Coronary artery (tissue), 2 donors: ENCODE measurements around the gene XPO5.

Experiments used
- DNase-seq: peaks from one replicate; pipeline ENCODE4 v3.0.0-alpha.2; 2017; ENCODE audit warnings: low spot score
- H3K27ac ChIP-seq, 2 donors: fragments of 200-600 bp; sonication (generic); one replicate each; pipeline ENCODE4 v1.5.1; 2016 to 2019
- H3K4me3 ChIP-seq: fragments of 200-600 bp; sonication (generic); 2 replicates; pipeline ENCODE4 v1.5.1; 2016; ENCODE audit warnings: mild to moderate bottlenecking, moderate library complexity
- TF ChIP-seq, protein P1 (sequence below): fragments of 200-600 bp; sonication (generic); IDR thresholded peaks from one replicate; pipeline ENCODE4 v1.5.1; 2019; ENCODE audit warnings: antibody characterized with exemption

The XPO5 gene

DNA sequence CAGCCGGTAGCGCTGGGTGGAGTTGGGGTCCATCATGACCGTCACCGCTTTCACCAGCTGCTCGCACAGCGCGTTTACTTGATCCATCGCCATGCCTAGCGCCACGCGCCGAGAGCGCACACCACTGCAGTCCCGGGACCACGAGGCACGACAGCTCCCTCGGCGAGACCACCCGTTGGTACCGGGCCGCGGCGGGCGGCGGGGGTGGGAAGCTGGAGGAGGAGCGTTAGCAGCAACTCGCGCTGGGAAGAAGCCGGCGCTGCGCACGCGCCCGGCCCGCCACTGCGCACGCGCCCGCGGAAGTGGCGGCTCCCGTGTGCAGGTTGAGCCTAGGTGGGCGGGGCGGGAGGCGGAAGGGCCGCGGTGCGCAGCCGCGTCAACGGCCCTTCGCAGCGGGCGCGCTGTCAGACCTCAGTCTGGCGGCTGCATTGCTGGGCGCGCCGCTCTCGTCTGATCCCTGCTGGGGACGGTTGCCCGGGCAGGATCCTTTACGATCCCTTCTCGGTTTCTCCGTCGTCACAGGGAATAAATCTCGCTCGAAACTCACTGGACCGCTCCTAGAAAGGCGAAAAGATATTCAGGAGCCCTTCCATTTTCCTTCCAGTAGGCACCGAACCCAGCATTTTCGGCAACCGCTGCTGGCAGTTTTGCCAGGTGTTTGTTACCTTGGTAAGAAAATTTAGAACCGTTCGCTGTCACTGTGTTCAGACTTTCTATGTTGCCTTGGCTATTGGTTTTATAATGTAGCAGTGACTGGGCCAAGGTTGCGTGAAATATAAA is at the start of gene XPO5, which contains the start of gene POLH:
Gene XPO5, minus strand, starts transcription at position 267 of the 780 bp plus-strand sequence. Its CDS starts 174 bp downstream, at position 93.
Gene POLH, plus strand, starts transcription at position 414 of the 780 bp plus-strand sequence. CDS start 6,135 bp downstream, outside the sequence.
- TF ChIP-seq, protein P1, sequence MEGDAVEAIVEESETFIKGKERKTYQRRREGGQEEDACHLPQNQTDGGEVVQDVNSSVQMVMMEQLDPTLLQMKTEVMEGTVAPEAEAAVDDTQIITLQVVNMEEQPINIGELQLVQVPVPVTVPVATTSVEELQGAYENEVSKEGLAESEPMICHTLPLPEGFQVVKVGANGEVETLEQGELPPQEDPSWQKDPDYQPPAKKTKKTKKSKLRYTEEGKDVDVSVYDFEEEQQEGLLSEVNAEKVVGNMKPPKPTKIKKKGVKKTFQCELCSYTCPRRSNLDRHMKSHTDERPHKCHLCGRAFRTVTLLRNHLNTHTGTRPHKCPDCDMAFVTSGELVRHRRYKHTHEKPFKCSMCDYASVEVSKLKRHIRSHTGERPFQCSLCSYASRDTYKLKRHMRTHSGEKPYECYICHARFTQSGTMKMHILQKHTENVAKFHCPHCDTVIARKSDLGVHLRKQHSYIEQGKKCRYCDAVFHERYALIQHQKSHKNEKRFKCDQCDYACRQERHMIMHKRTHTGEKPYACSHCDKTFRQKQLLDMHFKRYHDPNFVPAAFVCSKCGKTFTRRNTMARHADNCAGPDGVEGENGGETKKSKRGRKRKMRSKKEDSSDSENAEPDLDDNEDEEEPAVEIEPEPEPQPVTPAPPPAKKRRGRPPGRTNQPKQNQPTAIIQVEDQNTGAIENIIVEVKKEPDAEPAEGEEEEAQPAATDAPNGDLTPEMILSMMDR = no peak
- peak; percentile 90 for DNase-seq
- Histone ChIP-seq H3K4me3 (peak within 1 kb of the TSS; percentile 96), H3K27ac (peak within 1 kb of the TSS; percentile 26 to 81)

DNA sequence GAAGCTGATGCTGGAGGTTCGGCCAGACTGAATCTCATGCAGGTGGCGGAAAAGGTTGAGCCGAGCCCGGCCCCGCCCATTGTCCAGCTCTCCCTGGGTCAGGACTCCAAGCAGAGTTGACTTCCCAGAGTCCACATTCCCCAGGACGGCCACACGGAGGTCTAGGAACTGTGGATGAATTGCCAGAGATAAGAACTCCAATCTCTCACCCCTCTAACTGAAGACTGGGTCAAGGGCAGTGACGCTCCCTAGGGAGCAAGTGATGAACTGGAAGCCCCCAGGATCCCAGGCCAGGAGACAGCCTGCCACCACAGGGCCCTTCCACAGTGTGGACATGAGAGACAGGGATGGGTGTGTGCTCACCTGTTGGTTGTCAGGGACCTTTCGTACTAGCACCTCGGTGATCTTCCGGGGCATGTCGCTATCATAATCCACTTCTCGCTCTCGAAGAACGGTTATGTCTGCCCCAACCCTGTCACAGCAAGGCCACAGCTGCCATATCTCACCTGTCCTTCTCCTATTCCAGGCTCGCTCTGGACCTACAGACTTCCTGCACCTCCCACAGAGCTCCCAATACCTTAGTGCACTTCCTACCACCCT is 49.7 kb upstream of the XPO5 start:
- H3K4me3 ChIP-seq = no peak overlapping the region
- no peak overlapping the region for H3K27ac ChIP-seq
- DNase-seq = peak; percentile 62
- TF ChIP-seq, protein P1 = no peak

DNA sequence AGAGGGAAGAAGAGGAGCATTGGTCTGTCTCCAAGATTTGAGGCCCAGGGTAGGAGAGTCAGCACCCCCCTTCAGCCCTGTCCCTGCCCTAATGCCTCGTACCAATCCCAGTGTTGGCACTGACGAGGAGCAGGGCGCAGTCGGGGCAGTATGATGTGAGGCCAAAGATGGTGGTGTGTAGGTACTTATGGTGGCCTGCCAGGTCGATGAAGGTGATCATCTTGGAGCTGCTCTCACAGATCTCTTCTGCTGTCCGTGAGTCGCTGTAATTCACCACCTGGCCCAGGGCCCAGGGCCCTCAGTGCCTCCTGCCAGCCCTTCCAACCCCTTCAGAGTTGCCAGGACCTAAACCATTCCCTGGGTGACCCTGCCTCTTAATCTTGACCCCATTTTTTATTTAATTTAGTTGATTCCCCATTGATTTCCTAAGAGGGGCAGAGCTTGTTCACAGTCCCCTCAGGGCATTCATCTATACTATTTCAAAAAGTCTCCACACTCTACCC is 49.0 kb upstream of the XPO5 start:
- Histone ChIP-seq H3K27ac (no peak overlapping the region), H3K4me3 (no peak overlapping the region)
- peak; percentile 36 for DNase-seq
- TF ChIP-seq, protein P1 = no peak

DNA sequence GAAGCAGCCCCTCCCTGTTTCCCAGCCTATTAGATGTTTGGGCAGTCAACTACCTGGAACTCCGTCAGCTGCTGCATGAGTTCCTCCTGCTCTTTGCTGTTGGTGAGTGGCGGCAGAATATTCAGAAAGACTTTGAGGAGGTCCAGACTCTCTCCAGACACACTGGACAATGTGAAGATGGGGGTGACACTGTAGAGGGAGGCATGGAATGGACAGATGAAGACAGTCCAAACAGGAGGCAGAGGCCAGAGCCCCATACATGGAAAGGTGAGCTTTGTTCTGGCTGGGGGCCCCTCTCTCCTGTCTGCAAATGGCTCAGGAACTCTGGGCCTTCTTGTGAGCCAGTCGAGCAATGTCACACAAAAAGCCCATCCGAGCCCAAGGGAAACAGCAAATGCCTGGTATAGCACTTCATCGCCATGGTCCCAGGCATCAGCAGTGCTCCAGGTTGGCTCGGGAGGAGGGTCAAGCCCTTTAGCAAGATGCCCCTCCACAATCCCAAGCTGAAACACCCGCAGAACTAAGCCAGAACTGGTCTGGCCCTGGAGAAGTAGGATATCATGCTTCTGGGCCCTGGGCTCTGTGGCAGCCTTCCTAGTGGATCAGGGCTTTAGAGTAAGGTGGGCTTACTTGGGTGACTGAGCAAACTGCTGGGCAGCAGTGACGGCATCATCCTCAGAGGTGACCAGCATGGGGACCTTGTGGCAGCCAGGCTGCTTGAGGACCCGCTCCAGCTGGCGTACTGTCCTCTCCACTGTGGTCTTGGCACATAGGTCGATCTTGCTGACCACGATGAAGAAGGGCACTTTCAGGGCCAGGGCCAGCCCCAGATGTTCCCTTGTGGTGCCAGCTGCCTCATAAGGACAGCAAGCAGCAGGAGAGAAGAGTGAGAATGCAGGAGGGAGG is 48.3 kb upstream of the XPO5 start:
- no peak overlapping the region for H3K4me3 ChIP-seq
- TF ChIP-seq, protein P1 = no peak
- no peak overlapping the region for H3K27ac ChIP-seq
- DNase-seq = peak; percentile 45

DNA sequence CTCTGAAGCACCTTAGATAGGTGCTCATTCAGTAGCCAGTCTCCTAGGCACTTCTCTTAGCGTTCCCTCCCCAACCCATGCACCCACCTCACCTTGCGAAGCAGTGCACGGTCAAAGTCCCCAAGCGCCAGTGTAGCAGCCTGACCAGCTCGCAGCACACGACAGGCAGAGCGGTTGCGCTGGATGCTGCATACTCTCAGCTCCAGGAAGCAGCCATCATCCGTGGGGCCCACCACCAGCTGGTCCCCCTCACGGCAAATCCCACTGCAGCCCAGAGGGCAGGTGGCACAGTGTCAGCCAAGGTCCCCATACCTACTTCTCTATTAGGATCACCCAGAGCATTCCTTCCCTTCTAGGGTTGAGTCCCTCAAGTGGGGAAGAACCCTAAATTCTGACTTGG is 46.7 kb upstream of the XPO5 start:
- H3K27ac ChIP-seq = no peak overlapping the region
- H3K4me3 ChIP-seq = no peak overlapping the region
- peak; percentile 73 for DNase-seq
- TF ChIP-seq, protein P1 = no peak

DNA sequence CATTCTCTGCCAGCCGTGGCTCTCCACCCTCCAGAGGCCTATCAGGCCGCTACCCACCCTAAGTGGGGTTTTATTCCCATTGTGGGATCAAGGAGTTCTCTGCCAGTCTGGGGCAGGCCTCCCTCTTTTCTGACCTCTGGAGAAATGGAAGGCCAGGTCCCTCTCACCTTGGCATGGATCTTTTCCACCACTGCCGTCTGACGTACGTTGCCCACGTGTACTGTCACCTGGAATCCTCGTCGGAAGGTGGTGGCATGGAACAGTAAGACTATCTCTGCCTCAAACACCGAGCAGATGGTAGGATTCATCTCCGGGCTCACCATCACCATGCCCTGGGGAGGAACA is 46.0 kb upstream of the XPO5 start:
- Histone ChIP-seq H3K27ac (no peak overlapping the region), H3K4me3 (no peak overlapping the region)
- peak; percentile 60 for DNase-seq
- TF ChIP-seq, protein P1 = no peak
